Trophoblast cell (in vitro differentiated cells and primary cell): ENCODE results near the gene ILF2.

Experiments used
- DNase-seq, 2 donors: peaks; one replicate each; pipeline ENCODE4 v3.0.0-alpha.2; 2016
- H2AFZ ChIP-seq: 2 replicates; pipeline ENCODE4 v1.6.1; 2013; ENCODE audit warnings: low read length, moderate library complexity, mild to moderate bottlenecking; ENCODE audit not compliant: insufficient read depth, poor library complexity
- H2AK5ac ChIP-seq: 2 replicates; pipeline ENCODE4 v1.6.1; 2013; ENCODE audit warnings: mild to moderate bottlenecking, low read length
- H2BK120ac ChIP-seq: 2 replicates; pipeline ENCODE4 v1.6.1; 2013; ENCODE audit warnings: low read length, mild to moderate bottlenecking, moderate library complexity; ENCODE audit not compliant: insufficient read depth, poor library complexity
- H2BK12ac ChIP-seq: 2 replicates; pipeline ENCODE4 v1.6.1; 2013; ENCODE audit warnings: mild to moderate bottlenecking, low read length, moderate library complexity
- H2BK5ac ChIP-seq: 2 replicates; pipeline ENCODE4 v1.6.1; 2013; ENCODE audit warnings: low read length, low read depth, moderate library complexity, mild to moderate bottlenecking; ENCODE audit not compliant: poor library complexity
- H3K14ac ChIP-seq: 2 replicates; pipeline ENCODE4 v1.6.1; 2013; ENCODE audit warnings: mild to moderate bottlenecking, low read length
- H3K18ac ChIP-seq: 2 replicates; pipeline ENCODE4 v1.6.1; 2013; ENCODE audit warnings: mild to moderate bottlenecking, low read length
- H3K23ac ChIP-seq: 2 replicates; pipeline ENCODE4 v1.6.1; 2013; ENCODE audit warnings: low read length
- H3K27ac ChIP-seq: 2 replicates; pipeline ENCODE4 v1.5.1; 2013; ENCODE audit warnings: low read depth, mild to moderate bottlenecking, inconsistent platforms, low read length, moderate library complexity
- H3K27me3 ChIP-seq: 2 replicates; pipeline ENCODE4 v1.6.1; 2013; ENCODE audit warnings: inconsistent platforms, mild to moderate bottlenecking, low read length, moderate library complexity; ENCODE audit not compliant: insufficient read depth
- H3K36me3 ChIP-seq, 2 experiments: 1 replicate in 1 of 2; 2 replicates in 1 of 2; pipeline ENCODE4 v1.6.1; 2013; ENCODE audit warnings: low read length in 2 of 2, mild to moderate bottlenecking in 2 of 2, moderate library complexity in 1 of 2; ENCODE audit not compliant: insufficient read depth in 2 of 2, control insufficient read depth in 1 of 2
- H3K4ac ChIP-seq: 2 replicates; pipeline ENCODE4 v1.6.1; 2013; ENCODE audit warnings: low read depth, mild to moderate bottlenecking, low read length, moderate library complexity
- H3K4me1 ChIP-seq, 2 experiments: 1 replicate in 1 of 2; 2 replicates in 1 of 2; pipeline ENCODE4 v1.6.1; 2013; ENCODE audit warnings: low read length in 2 of 2, mild to moderate bottlenecking in 2 of 2, moderate library complexity in 1 of 2; ENCODE audit not compliant: insufficient read depth in 2 of 2, control insufficient read depth in 1 of 2
- H3K4me2 ChIP-seq: 2 replicates; pipeline ENCODE4 v1.6.1; 2013; ENCODE audit warnings: inconsistent platforms, mild to moderate bottlenecking, low read length, moderate library complexity
- H3K4me3 ChIP-seq: 2 replicates; pipeline ENCODE4 v1.5.1; 2013; ENCODE audit warnings: mild to moderate bottlenecking, low read depth, low read length, inconsistent platforms
- H3K79me1 ChIP-seq: one replicate; pipeline ENCODE4 v1.6.1; 2013; ENCODE audit warnings: low read length
- H3K79me2 ChIP-seq: 2 replicates; pipeline ENCODE4 v1.6.1; 2013; ENCODE audit warnings: low read length, mild to moderate bottlenecking; ENCODE audit not compliant: control insufficient read depth, insufficient read depth, poor library complexity
- H3K9ac ChIP-seq: 2 replicates; pipeline ENCODE4 v1.6.1; 2013; ENCODE audit warnings: mild to moderate bottlenecking, low read length
- H3K9me3 ChIP-seq: 2 replicates; pipeline ENCODE4 v1.6.1; 2013; ENCODE audit warnings: low read depth, mild to moderate bottlenecking, control low read depth, inconsistent platforms, low read length; ENCODE audit not compliant: insufficient read depth
- H4K12ac ChIP-seq: 2 replicates; pipeline ENCODE4 v1.6.1; 2013; ENCODE audit warnings: low read depth, mild to moderate bottlenecking, low read length, moderate library complexity
- H4K8ac ChIP-seq: 2 replicates; pipeline ENCODE4 v1.6.1; 2013; ENCODE audit warnings: low read depth, mild to moderate bottlenecking, low read length, moderate library complexity
- H4K91ac ChIP-seq: one replicate; pipeline ENCODE4 v1.6.1; 2013; ENCODE audit warnings: low read depth, mild to moderate bottlenecking, low read length, moderate library complexity
- whole genome bisulfite sequencing: extraction: QIAGEN DNeasy Blood & Tissue Kit; methylation state at CpG from one replicate; pipeline ENCODE4 v1.1.7; 2013; ENCODE audit warnings: missing lambda C conversion rate; ENCODE audit not compliant: insufficient read length, insufficient coverage; ENCODE audit errors: extremely low coverage; 5-methylcytosine and 5-hydroxymethylcytosine counted together

ILF2 gene

GRCh38 chr1:153633161-153633753 is 37.5 kb downstream of the ILF2 start:
- peak overlapping the region; percentile 16 for H4K91ac ChIP-seq
- no CpG with 5 or more reads among the region's 18 CpGs for WGBS
- no peak overlapping the region for H3K23ac ChIP-seq
- no peak overlapping the region for H4K12ac ChIP-seq
- H3K27me3 ChIP-seq, result no peaks in the 10 kb centered on the region
- no peak overlapping the region for H3K4me3 ChIP-seq
- no peak overlapping the region for H3K4ac ChIP-seq
- peaks cover 7 to 8% of the 10 kb centered on the region in 2 experiments for H3K4me1 ChIP-seq
- no peak overlapping the region for H2BK120ac ChIP-seq
- H3K79me2 ChIP-seq, result peaks cover 12% of the 10 kb centered on the region
- H3K14ac ChIP-seq, result no peak overlapping the region
- H3K18ac ChIP-seq, result peak overlapping the region; percentile 9
- H3K27ac ChIP-seq, result no peak overlapping the region
- H3K4me2 ChIP-seq, result peak overlapping the region; percentile 25
- peak overlapping the region; percentile 10 for H4K8ac ChIP-seq
- H3K9me3 ChIP-seq, result peaks cover 4% of the 10 kb centered on the region
- peak overlapping the region; percentile 4 for H2AFZ ChIP-seq
- H2AK5ac ChIP-seq, result no peak overlapping the region
- no peak for DNase-seq
- peaks cover 4% of the 10 kb centered on the region for H3K79me1 ChIP-seq
- no peak overlapping the region for H3K9ac ChIP-seq
- peak overlapping the region; percentile 10 for H2BK12ac ChIP-seq
- H3K36me3 ChIP-seq, result peaks cover 17 to 20% of the 10 kb centered on the region in 2 experiments
- no peak overlapping the region for H2BK5ac ChIP-seq

- Histone ChIP-seq H4K8ac (no peak overlapping the region), H3K9me3 (peaks cover 4% of the 10 kb centered on the region), H3K79me1 (peaks cover 20% of the 10 kb centered on the region), H2BK12ac (no peak overlapping the region), H3K23ac (no peak overlapping the region), H2BK5ac (no peak overlapping the region), H3K9ac (no peak overlapping the region), H3K79me2 (peaks cover 19% of the 10 kb centered on the region), H3K27ac (no peak overlapping the region), H2AFZ (no peak overlapping the region), H3K4me3 (no peak overlapping the region), H2BK120ac (no peak overlapping the region), H3K4ac (no peak overlapping the region), H3K27me3 (no peaks in the 10 kb centered on the region), H3K4me2 (no peak overlapping the region), H2AK5ac (peak overlapping the region; percentile 67), H4K12ac (no peak overlapping the region), H3K36me3 (peaks cover 6% of the 10 kb centered on the region in 2 experiments), H3K18ac (no peak overlapping the region), H3K4me1 (peaks cover 15 to 16% of the 10 kb centered on the region in 2 experiments), H4K91ac (no peak overlapping the region), H3K14ac (no peak overlapping the region)
- no CpG with 5 or more reads among the region's 10 CpGs for WGBS
- no peak for DNase-seq
Measured at GRCh38 chr1:153631047-153632022, 39.5 kb downstream of the ILF2 start.

GRCh38 chr1:153630384-153630783 is 40.4 kb downstream of the ILF2 start:
- H4K12ac ChIP-seq, result no peak overlapping the region
- H3K18ac ChIP-seq, result no peak overlapping the region
- no peak overlapping the region for H4K8ac ChIP-seq
- H3K79me2 ChIP-seq, result peaks cover 18% of the 10 kb centered on the region
- H3K27me3 ChIP-seq, result no peaks in the 10 kb centered on the region
- H2AFZ ChIP-seq, result no peak overlapping the region
- peaks cover 23 to 25% of the 10 kb centered on the region in 2 experiments for H3K4me1 ChIP-seq
- H3K23ac ChIP-seq, result no peak overlapping the region
- H3K4me3 ChIP-seq, result no peak overlapping the region
- H3K79me1 ChIP-seq, result peaks cover 23% of the 10 kb centered on the region
- H3K27ac ChIP-seq, result no peak overlapping the region
- no peak overlapping the region for H2BK120ac ChIP-seq
- H3K4me2 ChIP-seq, result no peak overlapping the region
- H2BK12ac ChIP-seq, result no peak overlapping the region
- no peak for DNase-seq
- H3K9me3 ChIP-seq, result peaks cover 4% of the 10 kb centered on the region
- H4K91ac ChIP-seq, result peak overlapping the region; percentile 45
- no peak overlapping the region for H3K4ac ChIP-seq
- H2AK5ac ChIP-seq, result no peak overlapping the region
- WGBS, result no CpG with 5 or more reads among the region's 7 CpGs
- peaks cover 2 to 4% of the 10 kb centered on the region in 2 experiments for H3K36me3 ChIP-seq
- no peak overlapping the region for H3K9ac ChIP-seq
- H3K14ac ChIP-seq, result no peak overlapping the region
- no peak overlapping the region for H2BK5ac ChIP-seq

GRCh38 chr1:153629971-153630370 is 40.8 kb downstream of the ILF2 start:
- Histone ChIP-seq H2BK12ac (peak overlapping the region; percentile 9), H3K4ac (no peak overlapping the region), H4K12ac (no peak overlapping the region), H3K14ac (no peak overlapping the region), H3K4me1 (peaks cover 24 to 25% of the 10 kb centered on the region in 2 experiments), H3K23ac (no peak overlapping the region), H3K4me3 (peak overlapping the region; percentile 16), H3K79me2 (peaks cover 15% of the 10 kb centered on the region), H4K91ac (peak overlapping the region; percentile 45), H3K9me3 (peaks cover 4% of the 10 kb centered on the region), H2AFZ (no peak overlapping the region), H4K8ac (no peak overlapping the region), H3K79me1 (peaks cover 23% of the 10 kb centered on the region), H3K27me3 (no peaks in the 10 kb centered on the region), H2AK5ac (peak overlapping the region; percentile 60), H3K27ac (no peak overlapping the region), H2BK5ac (no peak overlapping the region), H2BK120ac (no peak overlapping the region), H3K18ac (no peak overlapping the region), H3K9ac (no peak overlapping the region), H3K36me3 (peaks cover 3 to 7% of the 10 kb centered on the region in 2 experiments), H3K4me2 (no peak overlapping the region)
- DNase-seq, result no peak
- no CpG with 5 or more reads among the region's 1 CpG for WGBS
